Measurements from ENCODE around the gene ZNF428. TPM values are rescaled to one million over a fixed set of nuclear protein-coding genes. Genes with fewer than 3 reads are reported as not detected.

ZNF428 gene
- total RNA-seq, 4 donors from 2014 or later = 15.4 to 26.7 (median 20.0) TPM

- intact Hi-C loops (cut with DNase I; ENCODE audit: low total_unique reads) = no loop called here
- peaks cover 0 to 6% of the 10 kb centered on the region in 2 donors for H3K36me3 ChIP-seq
- no peak for DNase-seq
- H3K9me3 ChIP-seq = no peaks in the 10 kb centered on the region
- no peak overlapping the region for H3K27ac ChIP-seq
- no peak overlapping the region for H3K4me3 ChIP-seq
- TF ChIP-seq POLR2A (IDR thresholded peaks at IDR 0.05) (no peak), CTCF (IDR thresholded peaks at IDR 0.05 in 4 of 5, conservative IDR thresholded peaks at IDR 0.05 in 1 of 5) (no peak)
- H3K4me1 ChIP-seq = no peaks in the 10 kb centered on the region
- ATAC-seq = no peak
- no peaks in the 10 kb centered on the region for H3K27me3 ChIP-seq
- in situ Hi-C loops (cut with MboI; ENCODE audit: low sequenced_read_pairs in 4 of 4) = no loop called here
Observed at GRCh38 chr19:43586346-43586745, 33.1 kb downstream of the ZNF428 start.

GRCh38 chr19:43584484-43584883, 34.9 kb downstream of the ZNF428 start:
- ATAC-seq (no peak), DNase-seq (no peak)
- Histone ChIP-seq H3K4me3 (no peak overlapping the region), H3K4me1 (no peaks in the 10 kb centered on the region), H3K36me3 (no peaks in the 10 kb centered on the region), H3K27me3 (no peaks in the 10 kb centered on the region), H3K9me3 (no peaks in the 10 kb centered on the region), H3K27ac (no peak overlapping the region)
- TF ChIP-seq CTCF (IDR thresholded peaks at IDR 0.05 in 4 of 5, conservative IDR thresholded peaks at IDR 0.05 in 1 of 5) = no peak
- TF ChIP-seq POLR2A (IDR thresholded peaks at IDR 0.05) = no peak
- intact Hi-C loops (cut with DNase I; ENCODE audit: low total_unique reads) (no loop called here), in situ Hi-C loops (cut with MboI; ENCODE audit: low sequenced_read_pairs in 4 of 4) (no loop called here)

GRCh38 chr19:43582495-43582894, 36.9 kb downstream of the ZNF428 start:
- H3K9me3 ChIP-seq = no peaks in the 10 kb centered on the region
- no peaks in the 10 kb centered on the region for H3K36me3 ChIP-seq
- no peak for DNase-seq
- H3K27me3 ChIP-seq = no peaks in the 10 kb centered on the region
- intact Hi-C loops (cut with DNase I; ENCODE audit: low total_unique reads) (no loop called here), in situ Hi-C loops (cut with MboI; ENCODE audit: low sequenced_read_pairs in 4 of 4) (no loop called here)
- no peak for ATAC-seq
- no peaks in the 10 kb centered on the region for H3K4me1 ChIP-seq
- TF ChIP-seq POLR2A (IDR thresholded peaks at IDR 0.05) = no peak
- no peak for TF ChIP-seq CTCF (IDR thresholded peaks at IDR 0.05 in 4 of 5, conservative IDR thresholded peaks at IDR 0.05 in 1 of 5)
- H3K4me3 ChIP-seq = no peak overlapping the region
- H3K27ac ChIP-seq = no peak overlapping the region

- H3K4me3 ChIP-seq = no peak overlapping the region
- no peak overlapping the region for H3K27ac ChIP-seq
- intact Hi-C loops (cut with DNase I; ENCODE audit: low total_unique reads) = no loop called here
- H3K4me1 ChIP-seq = no peaks in the 10 kb centered on the region
- H3K27me3 ChIP-seq = no peaks in the 10 kb centered on the region
- H3K9me3 ChIP-seq = no peaks in the 10 kb centered on the region
- DNase-seq = no peak
- no peaks in the 10 kb centered on the region for H3K36me3 ChIP-seq
- in situ Hi-C loops (cut with MboI; ENCODE audit: low sequenced_read_pairs in 4 of 4) = no loop called here
- TF ChIP-seq CTCF (IDR thresholded peaks at IDR 0.05 in 4 of 5, conservative IDR thresholded peaks at IDR 0.05 in 1 of 5) = no peak
- TF ChIP-seq POLR2A (IDR thresholded peaks at IDR 0.05) = no peak
- no peak for ATAC-seq
Observed at GRCh38 chr19:43581467-43581866, 38.0 kb downstream of the ZNF428 start.

- no peak for DNase-seq
- Histone ChIP-seq H3K4me1 (peaks cover 10 to 13% of the 10 kb centered on the region in 2 donors), H3K27ac (no peak overlapping the region), H3K9me3 (no peaks in the 10 kb centered on the region), H3K4me3 (no peak overlapping the region), H3K36me3 (peaks cover 0 to 3% of the 10 kb centered on the region in 2 donors), H3K27me3 (no peaks in the 10 kb centered on the region)
- TF ChIP-seq POLR2A (IDR thresholded peaks at IDR 0.05) (no peak), CTCF (IDR thresholded peaks at IDR 0.05 in 4 of 5, conservative IDR thresholded peaks at IDR 0.05 in 1 of 5) (no peak)
- ATAC-seq = no peak
- in situ Hi-C loops (cut with MboI; ENCODE audit: low sequenced_read_pairs in 4 of 4) (no loop called here), intact Hi-C loops (cut with DNase I; ENCODE audit: low total_unique reads) (loop anchor here (5.0 kb wide), 1 partner anchor 46 kb away; the partner anchor contains the start of gene ZNF575)
Observed at GRCh38 chr19:43578787-43579186, 40.6 kb downstream of the ZNF428 start.

All from gastrocnemius medialis (tissue), 4 donors.